Measurements from ENCODE around the gene PLXDC1.

PLXDC1 gene

DNA sequence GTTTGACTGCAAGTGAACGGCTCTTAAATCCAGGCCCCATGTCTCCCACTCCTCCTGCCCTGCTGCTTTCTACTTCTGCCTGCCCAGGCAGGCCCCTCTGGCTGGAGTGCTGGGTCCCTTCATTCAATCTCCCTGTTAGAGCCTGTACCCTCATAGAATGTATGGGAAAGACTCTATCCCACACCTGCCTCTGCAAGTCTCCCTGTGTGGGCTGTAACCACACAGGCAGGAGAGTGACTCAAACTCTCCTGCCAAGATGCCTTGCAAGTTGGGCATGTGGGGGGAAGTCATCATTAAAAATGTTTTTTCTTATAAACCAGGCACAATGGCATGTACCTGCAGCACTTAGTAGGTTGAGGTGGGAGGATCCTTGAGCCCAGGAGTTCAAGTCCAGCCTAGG lies 77.5 kb downstream of the PLXDC1 start:
- no peak for ATAC-seq
- TF ChIP-seq, protein P1, sequence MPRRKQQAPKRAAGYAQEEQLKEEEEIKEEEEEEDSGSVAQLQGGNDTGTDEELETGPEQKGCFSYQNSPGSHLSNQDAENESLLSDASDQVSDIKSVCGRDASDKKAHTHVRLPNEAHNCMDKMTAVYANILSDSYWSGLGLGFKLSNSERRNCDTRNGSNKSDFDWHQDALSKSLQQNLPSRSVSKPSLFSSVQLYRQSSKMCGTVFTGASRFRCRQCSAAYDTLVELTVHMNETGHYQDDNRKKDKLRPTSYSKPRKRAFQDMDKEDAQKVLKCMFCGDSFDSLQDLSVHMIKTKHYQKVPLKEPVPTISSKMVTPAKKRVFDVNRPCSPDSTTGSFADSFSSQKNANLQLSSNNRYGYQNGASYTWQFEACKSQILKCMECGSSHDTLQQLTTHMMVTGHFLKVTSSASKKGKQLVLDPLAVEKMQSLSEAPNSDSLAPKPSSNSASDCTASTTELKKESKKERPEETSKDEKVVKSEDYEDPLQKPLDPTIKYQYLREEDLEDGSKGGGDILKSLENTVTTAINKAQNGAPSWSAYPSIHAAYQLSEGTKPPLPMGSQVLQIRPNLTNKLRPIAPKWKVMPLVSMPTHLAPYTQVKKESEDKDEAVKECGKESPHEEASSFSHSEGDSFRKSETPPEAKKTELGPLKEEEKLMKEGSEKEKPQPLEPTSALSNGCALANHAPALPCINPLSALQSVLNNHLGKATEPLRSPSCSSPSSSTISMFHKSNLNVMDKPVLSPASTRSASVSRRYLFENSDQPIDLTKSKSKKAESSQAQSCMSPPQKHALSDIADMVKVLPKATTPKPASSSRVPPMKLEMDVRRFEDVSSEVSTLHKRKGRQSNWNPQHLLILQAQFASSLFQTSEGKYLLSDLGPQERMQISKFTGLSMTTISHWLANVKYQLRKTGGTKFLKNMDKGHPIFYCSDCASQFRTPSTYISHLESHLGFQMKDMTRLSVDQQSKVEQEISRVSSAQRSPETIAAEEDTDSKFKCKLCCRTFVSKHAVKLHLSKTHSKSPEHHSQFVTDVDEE (CRISPR knock-in tag; IDR thresholded peaks at IDR 0.05) = no peak
- TF ChIP-seq OSR1 (CRISPR knock-in tag; IDR thresholded peaks at IDR 0.05) (no peak), ISL1 (CRISPR knock-in tag; IDR thresholded peaks at IDR 0.05) (no peak), CSDC2 (CRISPR knock-in tag; IDR thresholded peaks at IDR 0.05) (no peak)

GRCh38 chr17:39073353-39073752 lies 78.1 kb downstream of the PLXDC1 start:
- TF ChIP-seq ZNF565 (CRISPR knock-in tag; conservative IDR thresholded peaks at IDR 0.05; ENCODE audit: low read depth) (no peak), ISL1 (CRISPR knock-in tag; IDR thresholded peaks at IDR 0.05) (no peak), BACH2 (CRISPR knock-in tag; IDR thresholded peaks at IDR 0.05; ENCODE audit: borderline replicate concordance) (no peak), PPARA (CRISPR knock-in tag; IDR thresholded peaks at IDR 0.05; ENCODE audit: borderline replicate concordance) (no peak), CSDC2 (CRISPR knock-in tag; IDR thresholded peaks at IDR 0.05) (no peak), SNAI2 (CRISPR knock-in tag; IDR thresholded peaks at IDR 0.05) (no peak), ZFP3 (CRISPR knock-in tag; IDR thresholded peaks at IDR 0.05) (no peak), OSR1 (CRISPR knock-in tag; IDR thresholded peaks at IDR 0.05) (no peak), CSRNP3 (CRISPR knock-in tag; IDR thresholded peaks at IDR 0.05) (no peak), ARNTL (CRISPR knock-in tag; IDR thresholded peaks at IDR 0.05; ENCODE audit: borderline replicate concordance, low read depth) (no peak)
- TF ChIP-seq, protein P1 (CRISPR knock-in tag; IDR thresholded peaks at IDR 0.05) = no peak
- TF ChIP-seq, protein P2, sequence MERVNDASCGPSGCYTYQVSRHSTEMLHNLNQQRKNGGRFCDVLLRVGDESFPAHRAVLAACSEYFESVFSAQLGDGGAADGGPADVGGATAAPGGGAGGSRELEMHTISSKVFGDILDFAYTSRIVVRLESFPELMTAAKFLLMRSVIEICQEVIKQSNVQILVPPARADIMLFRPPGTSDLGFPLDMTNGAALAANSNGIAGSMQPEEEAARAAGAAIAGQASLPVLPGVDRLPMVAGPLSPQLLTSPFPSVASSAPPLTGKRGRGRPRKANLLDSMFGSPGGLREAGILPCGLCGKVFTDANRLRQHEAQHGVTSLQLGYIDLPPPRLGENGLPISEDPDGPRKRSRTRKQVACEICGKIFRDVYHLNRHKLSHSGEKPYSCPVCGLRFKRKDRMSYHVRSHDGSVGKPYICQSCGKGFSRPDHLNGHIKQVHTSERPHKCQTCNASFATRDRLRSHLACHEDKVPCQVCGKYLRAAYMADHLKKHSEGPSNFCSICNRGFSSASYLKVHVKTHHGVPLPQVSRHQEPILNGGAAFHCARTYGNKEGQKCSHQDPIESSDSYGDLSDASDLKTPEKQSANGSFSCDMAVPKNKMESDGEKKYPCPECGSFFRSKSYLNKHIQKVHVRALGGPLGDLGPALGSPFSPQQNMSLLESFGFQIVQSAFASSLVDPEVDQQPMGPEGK (CRISPR knock-in tag; IDR thresholded peaks at IDR 0.05; ENCODE audit: borderline replicate concordance) = no peak
- TF ChIP-seq, protein P3, sequence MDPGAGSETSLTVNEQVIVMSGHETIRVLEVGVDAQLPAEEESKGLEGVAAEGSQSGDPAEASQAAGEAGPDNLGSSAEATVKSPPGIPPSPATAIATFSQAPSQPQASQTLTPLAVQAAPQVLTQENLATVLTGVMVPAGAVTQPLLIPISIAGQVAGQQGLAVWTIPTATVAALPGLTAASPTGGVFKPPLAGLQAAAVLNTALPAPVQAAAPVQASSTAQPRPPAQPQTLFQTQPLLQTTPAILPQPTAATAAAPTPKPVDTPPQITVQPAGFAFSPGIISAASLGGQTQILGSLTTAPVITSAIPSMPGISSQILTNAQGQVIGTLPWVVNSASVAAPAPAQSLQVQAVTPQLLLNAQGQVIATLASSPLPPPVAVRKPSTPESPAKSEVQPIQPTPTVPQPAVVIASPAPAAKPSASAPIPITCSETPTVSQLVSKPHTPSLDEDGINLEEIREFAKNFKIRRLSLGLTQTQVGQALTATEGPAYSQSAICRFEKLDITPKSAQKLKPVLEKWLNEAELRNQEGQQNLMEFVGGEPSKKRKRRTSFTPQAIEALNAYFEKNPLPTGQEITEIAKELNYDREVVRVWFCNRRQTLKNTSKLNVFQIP (CRISPR knock-in tag; IDR thresholded peaks at IDR 0.05; ENCODE audit: borderline replicate concordance, low read depth) = no peak
- no peak for ATAC-seq

DNA sequence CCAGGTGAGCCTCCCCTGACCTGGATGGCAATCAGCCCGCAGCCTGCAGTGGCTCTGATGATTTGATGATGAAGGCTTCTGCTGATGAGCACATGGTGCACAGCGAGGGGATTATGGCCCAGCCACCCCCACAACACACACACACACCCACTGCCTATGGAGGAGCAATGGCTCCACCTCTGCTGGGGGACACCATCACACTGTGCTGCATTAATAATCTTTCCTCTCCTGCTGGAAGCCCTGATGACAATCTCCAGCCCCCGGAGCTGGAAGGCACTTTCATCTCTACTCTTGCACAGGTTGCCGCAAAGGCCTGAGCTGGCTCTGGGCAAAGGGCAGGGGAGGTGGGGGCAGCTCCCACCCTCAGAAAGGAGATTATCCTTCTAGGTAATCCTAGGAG lies 79.9 kb downstream of the PLXDC1 start:
- ATAC-seq = no peak
- TF ChIP-seq ZFP30 (CRISPR knock-in tag; IDR thresholded peaks at IDR 0.05) = no peak
- TF ChIP-seq CREB5 (CRISPR knock-in tag; IDR thresholded peaks at IDR 0.05; ENCODE audit: low read depth) = no peak
- TF ChIP-seq, protein P1 (CRISPR knock-in tag; IDR thresholded peaks at IDR 0.05) = no peak
- TF ChIP-seq ZNF70 (CRISPR knock-in tag; IDR thresholded peaks at IDR 0.05) = no peak
- no peak for TF ChIP-seq ARNTL (CRISPR knock-in tag; IDR thresholded peaks at IDR 0.05; ENCODE audit: borderline replicate concordance, low read depth)
- no peak for TF ChIP-seq GLIS3 (CRISPR knock-in tag; IDR thresholded peaks at IDR 0.05)
- TF ChIP-seq OSR1 (CRISPR knock-in tag; IDR thresholded peaks at IDR 0.05) = no peak
- TF ChIP-seq TOX (CRISPR knock-in tag; IDR thresholded peaks at IDR 0.05; ENCODE audit: borderline replicate concordance) = no peak
- TF ChIP-seq TCF4 (CRISPR knock-in tag; IDR thresholded peaks at IDR 0.05; ENCODE audit: borderline replicate concordance) = no peak
- TF ChIP-seq SNAI2 (CRISPR knock-in tag; IDR thresholded peaks at IDR 0.05) = no peak
- no peak for TF ChIP-seq ZC3H10 (CRISPR knock-in tag; IDR thresholded peaks at IDR 0.05)
- no peak for TF ChIP-seq BACH2 (CRISPR knock-in tag; IDR thresholded peaks at IDR 0.05; ENCODE audit: borderline replicate concordance)

Measured in SK-N-SH treated with all-trans-retinoic acid at 6 μM for 48 hours (cell line).